Transverse colon (tissue), 4 donors: ENCODE data around the gene SUN2. TPM values are rescaled to one million over a fixed set of nuclear protein-coding genes. Genes with fewer than 3 reads are reported as not detected.

ENCODE experiments used
- DNase-seq: peaks from one replicate; pipeline ENCODE4 v3.0.0-alpha.2; 2019
- H3K27ac ChIP-seq, 4 donors: fragments of 200-600 bp; sonication (generic); 2 replicates each; pipeline ENCODE4 v1.5.1; 2016 to 2018; ENCODE audit warnings: inconsistent platforms in 4 of 4
- H3K27me3 ChIP-seq: fragments of 200-600 bp; sonication (generic); 2 replicates; pipeline ENCODE4 v1.5.1; 2017; ENCODE audit warnings: inconsistent platforms
- H3K36me3 ChIP-seq, 4 donors: fragments of 200-600 bp; sonication (generic); 2 replicates each; pipeline ENCODE4 v1.5.1; 2017 to 2019; ENCODE audit warnings: inconsistent platforms in 4 of 4
- H3K4me1 ChIP-seq, 4 donors: fragments of 200-600 bp; sonication (generic); 2 replicates each; pipeline ENCODE4 v1.5.1; 2017 to 2020; ENCODE audit warnings: inconsistent platforms in 4 of 4
- H3K4me3 ChIP-seq, 4 donors: fragments of 200-600 bp; sonication (generic); 1 replicate in 1 of 4; 2 replicates in 3 of 4; pipeline versions ENCODE4 v1.5.1 to v1.6.1; 2017 to 2019; ENCODE audit warnings: inconsistent platforms in 4 of 4
- H3K9me3 ChIP-seq, 2 donors: fragments of 200-600 bp; sonication (generic); 2 replicates each; pipeline ENCODE4 v1.5.1; 2017 to 2019; ENCODE audit warnings: inconsistent platforms in 2 of 2
- CTCF ChIP-seq, 5 experiments: fragments of 200-600 bp in 3 of 5; fragments of 450-650 bp in 2 of 5; sonication (generic) in 3 of 5; IDR thresholded peaks; 1 replicate in 2 of 5; 2 replicates in 3 of 5; pipeline ENCODE4 v1.5.1; 2016 to 2017; ENCODE audit warnings: antibody characterized with exemption in 5 of 5, inconsistent platforms in 3 of 5, mild to moderate bottlenecking in 2 of 5, moderate library complexity in 1 of 5
- EP300 ChIP-seq: sonication (generic); formaldehyde crosslinking; IDR thresholded peaks from one replicate; pipeline ENCODE4 v1.6.1; 2017; ENCODE audit warnings: antibody characterized with exemption, low read depth
- POLR2A ChIP-seq: fragments of 450-650 bp; IDR thresholded peaks from one replicate; pipeline ENCODE4 v1.6.1; 2016; ENCODE audit warnings: antibody characterized with exemption, mild to moderate bottlenecking, moderate library complexity
- POLR2AphosphoS5 ChIP-seq, 3 donors: sonication (generic); formaldehyde crosslinking; IDR thresholded peaks; one replicate each; pipeline ENCODE4 v1.6.1; 2016; ENCODE audit warnings: antibody characterized with exemption in 3 of 3
- WGBS, 2 donors: methylation state at CpG; one replicate each; pipeline ENCODE4 v1.1.5; 2018; ENCODE audit warnings: low coverage in 1 of 2; 5-methylcytosine and 5-hydroxymethylcytosine counted together
- in situ Hi-C, 4 donors: fragments of 200-750 bp; cut with MboI; loops; one replicate each; pipeline versions ENCODE4 v1.15.0 to v1.15.1; 2017; ENCODE audit warnings: low sequenced_read_pairs in 3 of 4, low pct_ligation_motif_present in 1 of 4, low pct_unique_long_range_greater_than_20kb in 1 of 4
- intact Hi-C: fragments of 100-400 bp; cut with DNase I; formaldehyde crosslinking; loops from one replicate; pipeline ENCODE4 v1.15.1; 2023; ENCODE audit warnings: low total_unique reads
- total RNA-seq, 4 donors: library from RNA; depleted of rRNA; stranded (reverse); fragments of >200 nt; gene quantifications; one replicate each; pipeline ENCODE4 v1.1.0, GENCODE V29; 2016

Gene SUN2
- total RNA-seq, 4 donors from 2014 or later: 168 to 523 (median 216) TPM

GRCh38 chr22:38770257-38770949 is 14.6 kb upstream of the SUN2 start:
- Histone ChIP-seq H3K27me3 (no peaks in the 10 kb centered on the region), H3K4me1 (peaks cover 0 to 3% (median 0%) of the 10 kb centered on the region in 4 donors), H3K36me3 (no peaks in the 10 kb centered on the region), H3K27ac (no peak overlapping the region), H3K4me3 (no peak overlapping the region), H3K9me3 (no peaks in the 10 kb centered on the region)
- intact Hi-C loops (no loop called here), in situ Hi-C loops (no loop called here)
- DNase-seq: no peak
- 93 to 100% methylated on average over 1 to 16 of the region's 16 CpGs for WGBS, 2 donors
- no peak for TF ChIP-seq POLR2A
- no peak for TF ChIP-seq CTCF (IDR thresholded peaks at IDR 0.05)
- no peak for TF ChIP-seq EP300
- no peak for TF ChIP-seq POLR2AphosphoS5 (IDR thresholded peaks at IDR 0.05)

- DNase-seq: no peak
- no peaks in the 10 kb centered on the region for H3K9me3 ChIP-seq
- TF ChIP-seq POLR2A: no peak
- TF ChIP-seq CTCF (IDR thresholded peaks at IDR 0.05): no peak
- TF ChIP-seq EP300: no peak
- no peak for TF ChIP-seq POLR2AphosphoS5 (IDR thresholded peaks at IDR 0.05)
- peaks cover 0 to 3% (median 0%) of the 10 kb centered on the region in 4 donors for H3K4me1 ChIP-seq
- WGBS, 2 donors: 83 to 92% methylated on average over 3 to 11 of the region's 11 CpGs
- in situ Hi-C loops: no loop called here
- no peak overlapping the region for H3K4me3 ChIP-seq
- H3K36me3 ChIP-seq: no peaks in the 10 kb centered on the region
- H3K27me3 ChIP-seq: no peaks in the 10 kb centered on the region
- no peak overlapping the region for H3K27ac ChIP-seq
- intact Hi-C loops: loop anchor here (10.0 kb wide), 1 partner anchor 97 kb away; no protein-coding TSS in a partner anchor
Measured at GRCh38 chr22:38768036-38768435, 12.2 kb upstream of the SUN2 start.

- Histone ChIP-seq H3K27me3 (no peaks in the 10 kb centered on the region), H3K36me3 (no peaks in the 10 kb centered on the region), H3K4me3 (no peak overlapping the region), H3K4me1 (peaks cover 0 to 3% (median 0%) of the 10 kb centered on the region in 4 donors), H3K9me3 (no peaks in the 10 kb centered on the region), H3K27ac (no peak overlapping the region)
- in situ Hi-C loops: no loop called here
- WGBS, 2 donors: 66% methylated on average over 9 of the region's 9 CpGs; no CpG with 5 or more reads in 1 of the 2 donors
- DNase-seq: no peak
- TF ChIP-seq EP300: no peak
- TF ChIP-seq POLR2A: no peak
- no peak for TF ChIP-seq CTCF (IDR thresholded peaks at IDR 0.05)
- TF ChIP-seq POLR2AphosphoS5 (IDR thresholded peaks at IDR 0.05): no peak
- intact Hi-C loops: loop anchor here (10.0 kb wide), 1 partner anchor 97 kb away; no protein-coding TSS in a partner anchor
Measured at GRCh38 chr22:38767313-38767712, 11.5 kb upstream of the SUN2 start.

- peaks cover 0 to 3% (median 0%) of the 10 kb centered on the region in 4 donors for H3K4me1 ChIP-seq
- H3K27ac ChIP-seq: no peak overlapping the region
- intact Hi-C loops (loop anchor here (10.0 kb wide), 1 partner anchor 99 kb away; no protein-coding TSS in a partner anchor), in situ Hi-C loops (no loop called here)
- peak; percentile 78 for DNase-seq
- no peaks in the 10 kb centered on the region for H3K9me3 ChIP-seq
- WGBS, 2 donors: 30 to 38% methylated on average over 6 to 12 of the region's 14 CpGs
- no peaks in the 10 kb centered on the region for H3K36me3 ChIP-seq
- peak; percentile 66 to 77 (median 73) for TF ChIP-seq CTCF (IDR thresholded peaks at IDR 0.05)
- TF ChIP-seq POLR2A: no peak
- no peaks in the 10 kb centered on the region for H3K27me3 ChIP-seq
- no peak overlapping the region for H3K4me3 ChIP-seq
Measured at GRCh38 chr22:38766076-38766777, 10.4 kb upstream of the SUN2 start.
